Measurements from ENCODE around the gene RAB8A.
"Not testable (repeated sequence)": the region's sequence is repeated elsewhere in the genome, so short reads cannot be mapped to it uniquely, and the experiment has no call there.

RAB8A gene

DNA sequence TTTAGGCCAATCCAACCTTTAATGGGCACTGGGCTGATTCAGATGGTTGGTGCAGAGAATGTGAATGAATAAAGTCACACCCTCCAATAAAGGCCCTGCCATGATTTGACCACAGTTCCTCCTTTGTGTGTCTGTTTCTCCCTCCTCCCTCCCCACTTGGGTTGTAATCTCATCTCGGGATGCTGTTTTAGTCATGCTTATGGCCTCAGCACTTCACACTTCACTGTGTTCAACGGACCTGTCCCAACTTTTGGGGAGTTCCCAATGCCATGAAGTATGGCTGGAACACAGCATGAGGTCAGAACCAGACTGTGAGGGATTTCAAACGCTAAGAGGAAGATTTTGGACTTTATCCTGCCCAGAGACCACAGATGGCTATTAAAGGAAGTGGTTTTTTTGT, 5.6 kb upstream of the RAB8A start:
- FAIRE-seq (no peak), DNase-seq (ENCODE audit: insufficient read length, low spot score) (no peak)

DNA sequence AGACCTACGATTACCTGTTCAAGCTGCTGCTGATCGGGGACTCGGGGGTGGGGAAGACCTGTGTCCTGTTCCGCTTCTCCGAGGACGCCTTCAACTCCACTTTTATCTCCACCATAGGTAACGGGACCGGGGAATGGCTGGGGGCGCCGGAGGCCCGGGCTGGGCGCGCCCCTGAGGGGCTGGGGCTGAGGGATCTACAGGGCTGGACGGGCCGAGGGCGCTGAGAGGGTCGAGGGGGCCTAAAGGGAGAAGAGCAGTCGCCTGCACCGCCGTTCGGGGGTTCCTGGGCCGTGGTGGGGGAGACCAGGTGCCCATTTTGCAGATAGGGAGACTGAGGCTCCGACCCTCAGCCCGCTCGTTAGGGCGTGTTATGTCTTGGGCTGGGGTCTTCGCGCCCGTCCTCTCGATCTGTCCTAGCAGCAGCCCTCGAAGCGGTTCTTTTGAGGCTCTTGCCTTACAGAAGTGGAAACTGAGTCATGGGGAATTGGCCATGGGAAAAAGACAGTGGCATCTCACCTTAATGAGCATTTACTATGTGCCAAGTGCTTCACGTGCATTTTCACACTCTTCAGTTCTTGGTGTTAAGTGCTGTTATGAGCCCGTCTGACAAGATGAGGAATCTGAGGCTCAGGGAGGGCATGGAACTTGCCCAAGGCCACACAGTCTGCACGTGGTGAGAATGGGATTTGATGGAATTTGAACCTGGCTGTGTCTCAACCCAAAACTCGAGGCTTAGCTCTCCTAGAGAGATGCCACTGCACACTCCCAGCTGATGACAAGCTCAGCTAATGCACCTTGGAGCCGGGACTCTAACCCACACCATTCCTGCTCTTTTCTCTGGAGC, 442 bp downstream of the RAB8A start:
- DNase-seq (ENCODE audit: insufficient read length, low spot score) (no peak), FAIRE-seq (no peak)

DNA sequence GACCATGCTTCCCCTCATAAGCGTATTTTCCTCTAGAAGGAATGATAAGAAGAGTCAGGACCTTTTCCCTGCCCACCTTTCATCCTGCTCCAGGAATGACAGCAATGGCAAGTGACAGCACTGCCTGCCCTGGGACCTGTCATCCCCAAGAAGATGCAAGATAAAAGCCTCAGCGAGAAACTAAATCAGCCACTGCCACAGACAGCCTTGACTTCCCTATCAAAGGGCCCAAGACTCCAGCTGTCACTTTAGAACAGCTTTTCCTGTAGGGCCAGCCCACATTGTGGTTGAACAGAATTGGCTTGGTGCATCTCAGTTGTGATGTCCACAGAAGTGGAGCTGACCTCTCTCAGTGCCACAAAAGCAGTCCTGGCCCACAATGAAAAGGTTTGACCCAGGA, 1.1 kb downstream of the RAB8A start:
- peak; percentile 57 for FAIRE-seq
- no peak for DNase-seq (ENCODE audit: insufficient read length, low spot score)

DNA sequence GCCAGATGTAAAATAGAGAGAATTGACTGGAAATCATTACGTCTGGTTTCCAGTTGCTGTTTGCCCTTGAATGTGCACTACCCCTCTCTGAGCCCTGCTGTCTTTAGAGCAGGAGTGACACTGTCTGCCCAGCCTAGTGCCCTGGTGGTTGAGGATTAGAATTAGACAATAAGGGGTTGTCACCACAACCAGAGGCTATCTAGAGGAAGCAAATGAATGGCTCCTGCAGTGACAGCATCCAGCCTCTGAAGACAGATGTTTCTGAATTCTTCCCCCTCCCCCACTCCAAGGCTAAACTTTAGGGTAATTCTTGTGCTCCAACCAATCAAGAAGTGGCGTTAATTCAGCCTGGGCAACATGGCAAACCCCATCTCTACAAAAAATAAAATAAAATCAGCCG, 2.0 kb downstream of the RAB8A start:
- no peak for FAIRE-seq
- DNase-seq (ENCODE audit: insufficient read length, low spot score), result no peak

DNA sequence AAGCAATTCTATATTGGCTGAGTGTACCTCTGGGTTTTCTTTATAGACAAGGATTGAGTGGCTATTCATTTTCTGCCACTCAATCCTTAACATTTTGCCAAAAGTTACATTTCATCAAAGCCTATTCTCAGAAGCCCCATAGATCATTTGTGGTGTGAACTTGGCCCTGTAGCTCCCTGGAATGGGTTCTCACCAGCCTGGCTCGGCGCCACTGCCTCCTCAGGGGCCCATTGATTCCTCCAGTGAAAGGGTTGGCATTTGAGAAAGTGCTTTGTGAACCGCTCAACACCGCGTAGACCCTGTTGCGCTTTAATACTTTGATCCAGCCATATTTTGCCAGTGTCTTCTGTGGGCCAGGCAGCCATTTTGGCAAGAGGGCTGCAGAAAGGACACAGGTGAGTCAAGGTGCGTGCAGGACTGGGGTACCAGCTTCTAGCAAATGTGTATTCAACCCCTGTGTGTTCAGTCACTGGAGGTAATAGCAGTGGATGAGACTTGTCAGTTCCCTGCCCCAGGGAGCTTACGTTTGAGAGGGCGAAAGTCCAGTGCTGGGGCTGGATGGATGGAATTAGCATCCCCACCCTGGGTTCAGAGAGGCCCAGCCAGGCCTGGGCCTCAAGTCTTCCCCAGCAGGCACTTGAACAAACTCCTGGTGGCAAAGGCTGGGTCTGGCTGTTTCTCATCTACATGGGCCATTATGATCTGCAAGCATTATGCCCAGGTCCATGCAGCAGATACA, 3.8 kb downstream of the RAB8A start:
- DNase-seq (ENCODE audit: insufficient read length, low spot score), result no peak
- FAIRE-seq, result peak; percentile 11

DNA sequence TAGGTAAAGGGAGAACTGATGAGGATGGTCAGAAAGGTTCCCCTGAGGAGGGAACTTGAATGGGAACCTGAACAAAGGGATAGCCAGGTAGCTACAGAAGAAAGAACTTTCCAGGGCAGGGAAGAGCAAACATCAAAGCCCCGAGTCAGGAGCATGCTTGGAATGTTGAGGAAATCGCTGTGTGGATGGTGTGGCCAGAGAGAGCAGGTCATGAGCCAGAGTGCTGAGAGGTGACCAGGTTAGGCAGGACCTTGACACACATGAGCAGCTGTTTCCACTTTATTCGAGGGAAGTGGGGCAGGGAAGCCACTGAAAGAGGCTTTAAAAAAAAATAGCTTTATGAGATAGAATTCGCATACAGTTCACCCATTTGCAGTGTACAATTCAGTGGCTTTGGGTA, 4.4 kb downstream of the RAB8A start:
- no peak for FAIRE-seq

DNA sequence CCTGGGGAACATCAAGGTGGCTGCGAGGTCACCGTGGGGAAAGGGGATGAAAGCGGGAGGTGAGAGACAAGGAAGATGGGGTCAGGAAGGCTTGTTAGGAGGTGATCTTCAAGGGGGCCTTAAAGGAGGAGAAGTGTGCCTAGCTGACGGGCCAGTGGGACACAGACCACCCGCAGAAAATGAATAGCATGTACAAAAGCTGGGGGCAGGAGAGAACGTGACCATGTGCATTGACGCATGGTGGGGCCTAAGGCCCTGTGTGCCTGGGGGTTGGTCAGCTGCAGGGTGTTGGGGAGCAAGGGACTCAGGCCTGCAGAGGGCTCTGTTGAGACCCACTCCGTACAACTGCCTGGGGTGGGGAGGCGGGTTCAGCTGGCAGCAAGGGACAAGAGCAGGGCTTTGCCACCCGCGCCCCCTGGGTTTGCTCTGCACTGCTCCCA, 5.9 kb downstream of the RAB8A start:
- peak; percentile 87 for FAIRE-seq
- no peak for DNase-seq (ENCODE audit: insufficient read length, low spot score)

More for the DNA sequence above, 4.4 kb downstream of the RAB8A start:
- DNase-seq (ENCODE audit: insufficient read length, low spot score), result no peak

DNA sequence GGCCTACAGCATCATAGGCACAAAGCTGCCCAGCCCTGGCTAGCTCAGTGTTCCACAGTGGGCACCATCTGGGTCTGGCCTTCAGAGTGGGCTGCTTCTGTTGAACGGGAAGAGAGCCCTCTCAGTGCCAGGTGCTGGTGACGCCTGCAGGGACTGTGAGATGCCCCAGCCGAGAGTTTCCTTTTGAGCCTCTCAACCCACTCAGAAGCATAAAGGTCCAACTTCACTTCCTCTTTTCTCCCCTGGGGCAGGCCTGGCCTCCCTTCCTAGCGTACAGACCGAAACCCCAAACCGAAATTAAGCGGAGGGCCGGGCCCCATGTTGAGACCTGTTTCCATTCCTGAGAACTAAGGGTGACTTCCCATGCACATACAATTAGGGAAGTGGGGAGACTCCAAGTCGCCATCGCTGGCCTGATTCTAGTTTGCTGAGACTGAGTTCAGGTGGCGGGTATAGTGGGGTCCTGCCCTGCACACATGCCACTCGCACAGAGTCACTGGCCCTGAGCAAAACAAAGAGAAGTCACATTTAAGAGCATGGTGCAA, 6.9 kb downstream of the RAB8A start:
- DNase-seq (ENCODE audit: insufficient read length, low spot score), result peak; percentile 80
- FAIRE-seq, result peak; percentile 95

DNA sequence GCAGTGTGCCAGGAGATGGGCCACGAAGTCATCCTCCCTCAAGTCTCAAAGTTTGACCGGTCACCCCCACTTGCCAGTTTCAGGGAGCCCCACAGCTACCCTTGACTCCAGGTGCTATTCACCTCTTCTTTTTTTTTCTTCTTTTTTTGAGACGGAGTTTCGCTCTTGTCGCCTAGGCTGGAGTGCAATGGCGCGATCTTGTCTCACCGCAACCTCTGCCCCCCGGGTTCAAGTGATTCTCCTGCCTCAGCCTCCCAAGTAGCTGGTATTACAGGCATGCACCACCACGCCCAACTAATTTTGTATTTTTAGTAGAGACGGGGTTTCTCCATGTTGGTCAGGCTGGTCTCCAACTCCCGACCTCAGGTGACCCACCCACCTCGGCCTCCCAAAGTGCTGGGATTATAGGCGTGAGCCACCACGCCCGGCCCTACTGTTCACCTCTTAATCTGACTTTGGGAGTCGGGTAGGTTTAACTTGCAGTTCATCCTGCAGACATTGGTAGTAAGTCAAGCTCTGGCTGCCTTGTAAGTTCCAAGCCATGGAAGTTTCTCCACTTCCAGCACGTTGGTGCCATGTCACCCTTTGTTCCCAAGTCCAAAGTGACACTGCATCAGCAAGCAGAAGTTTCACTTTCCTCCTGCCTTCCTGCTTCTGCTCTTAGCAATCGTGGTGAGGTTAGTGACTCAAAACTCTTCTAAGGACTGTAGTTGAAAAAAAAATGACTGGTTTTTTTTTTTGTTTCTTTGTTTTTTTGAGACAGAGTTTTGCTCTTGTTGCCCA, 7.6 kb downstream of the RAB8A start:
- not testable (repeated sequence) for DNase-seq (ENCODE audit: insufficient read length, low spot score)
- peak; percentile 93 for FAIRE-seq

DNA sequence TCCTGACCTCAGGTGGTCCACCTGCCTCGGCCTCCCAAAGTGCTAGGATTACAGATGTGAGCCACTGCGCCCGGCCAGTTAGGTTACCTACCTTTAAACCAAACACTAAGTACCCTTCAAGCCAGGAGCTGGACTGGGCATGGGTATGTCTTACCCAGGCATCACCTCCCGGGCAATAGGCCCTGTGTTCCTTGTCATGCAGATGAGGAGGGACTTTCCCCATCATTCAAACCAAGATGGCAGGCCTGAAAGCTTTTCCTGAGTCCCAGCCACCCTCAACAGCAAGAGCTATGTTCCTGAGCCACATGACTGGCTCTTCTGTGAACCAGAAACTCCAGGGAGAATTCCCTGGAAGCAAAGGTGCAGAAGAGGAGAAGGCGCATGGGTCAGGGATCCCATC, 9.5 kb downstream of the RAB8A start:
- DNase-seq (ENCODE audit: insufficient read length, low spot score) (no peak), FAIRE-seq (no peak)

DNA sequence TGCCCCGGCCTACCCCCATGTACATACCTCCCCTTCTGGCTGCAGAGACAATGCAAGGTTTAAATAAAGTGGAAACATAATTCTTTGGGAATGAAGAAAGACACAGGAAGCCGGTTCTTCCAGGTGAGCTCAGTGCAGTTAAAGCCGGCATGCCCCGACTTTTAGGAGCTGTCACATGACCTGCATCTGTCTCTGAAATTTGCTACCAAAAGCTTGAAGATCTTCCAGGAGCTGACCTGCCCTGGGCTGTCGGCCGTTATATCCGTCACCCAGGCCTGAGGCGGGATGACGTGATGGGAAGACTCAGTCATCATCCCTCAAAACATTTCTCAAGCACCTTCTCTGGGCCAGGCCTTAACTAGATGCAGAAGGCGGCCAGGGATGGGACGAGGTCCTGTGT, 10.3 kb downstream of the RAB8A start:
- DNase-seq (ENCODE audit: insufficient read length, low spot score), result no peak
- FAIRE-seq, result no peak

DNA sequence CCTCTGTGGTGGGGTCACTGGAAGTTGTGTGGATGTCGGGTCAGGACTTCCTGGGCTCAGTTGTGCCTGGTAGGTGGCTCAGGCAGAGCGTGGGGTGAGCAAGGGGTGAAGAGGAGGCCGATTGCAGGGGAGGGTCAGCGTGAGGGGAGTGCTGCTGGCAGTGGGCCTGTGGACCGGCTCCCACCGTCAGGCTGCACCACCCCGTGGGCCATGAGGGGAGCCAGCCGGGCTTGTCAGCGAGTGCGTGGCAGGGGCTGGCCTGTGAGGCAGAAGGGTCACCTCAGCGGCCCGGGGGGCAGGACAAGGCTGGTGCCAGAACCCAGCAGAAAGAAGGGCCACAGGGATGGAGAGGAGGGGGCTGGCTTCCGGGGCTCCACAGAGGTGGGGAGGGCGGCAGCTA, 13.3 kb downstream of the RAB8A start:
- DNase-seq (ENCODE audit: insufficient read length, low spot score) (no peak), FAIRE-seq (no peak)

DNA sequence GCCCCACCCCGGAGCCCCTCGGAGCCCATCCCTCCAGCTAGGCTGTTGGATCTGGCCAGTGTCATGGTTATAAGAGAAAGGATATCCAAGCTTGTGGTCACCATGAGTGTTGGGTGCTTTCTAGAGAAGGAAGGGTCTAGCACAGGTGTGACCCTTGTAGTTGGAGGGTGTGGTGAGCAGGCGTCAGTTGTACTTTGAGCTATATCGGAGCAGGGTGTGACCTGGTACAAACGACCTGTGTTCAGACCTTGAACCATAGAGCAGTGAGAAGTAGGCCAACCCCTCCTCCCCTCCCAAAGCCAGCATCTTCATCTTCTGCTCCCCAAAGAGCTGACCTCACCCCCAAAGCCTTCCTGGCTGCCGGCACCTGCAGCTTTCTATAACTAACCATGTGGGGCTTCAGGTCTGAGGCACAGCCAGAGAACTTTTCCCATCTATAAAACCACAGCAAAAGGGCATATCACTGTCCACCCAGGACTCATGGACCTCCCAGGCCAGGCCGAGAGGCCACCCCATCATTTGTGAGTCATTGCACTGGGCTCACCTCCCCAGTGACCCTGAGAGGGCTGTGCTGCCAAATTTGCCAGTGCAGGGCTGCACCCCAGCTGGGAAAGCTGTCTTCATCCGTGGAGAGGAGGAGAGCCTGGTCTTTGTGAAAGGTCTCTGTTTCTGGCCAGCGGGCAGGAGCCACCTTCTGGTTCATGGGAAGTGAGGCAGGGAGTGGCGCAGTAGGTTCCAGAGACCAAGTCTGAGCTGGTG, 14.2 kb downstream of the RAB8A start:
- DNase-seq (ENCODE audit: insufficient read length, low spot score) (no peak), FAIRE-seq (no peak)

DNA sequence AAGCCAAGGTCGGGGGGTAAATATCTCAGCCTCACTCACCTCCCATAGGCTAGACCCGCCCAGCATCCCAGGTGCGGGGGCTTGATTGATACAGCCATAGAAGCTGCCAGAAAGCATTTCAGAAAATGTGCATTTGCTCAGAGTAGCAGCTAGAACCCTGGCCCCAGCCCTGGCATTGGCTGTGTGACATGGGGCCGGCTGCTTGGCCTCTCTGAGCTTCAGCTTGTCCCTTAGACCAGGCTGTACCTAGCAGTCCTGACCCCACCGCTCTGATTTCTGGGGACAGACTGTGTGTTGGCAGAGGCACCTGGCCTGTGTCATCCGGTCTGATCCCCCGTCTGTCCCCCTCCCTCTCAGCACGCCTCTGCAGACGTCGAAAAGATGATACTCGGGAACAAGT, 15.4 kb downstream of the RAB8A start:
- FAIRE-seq, result no peak
- no peak for DNase-seq (ENCODE audit: insufficient read length, low spot score)

DNA sequence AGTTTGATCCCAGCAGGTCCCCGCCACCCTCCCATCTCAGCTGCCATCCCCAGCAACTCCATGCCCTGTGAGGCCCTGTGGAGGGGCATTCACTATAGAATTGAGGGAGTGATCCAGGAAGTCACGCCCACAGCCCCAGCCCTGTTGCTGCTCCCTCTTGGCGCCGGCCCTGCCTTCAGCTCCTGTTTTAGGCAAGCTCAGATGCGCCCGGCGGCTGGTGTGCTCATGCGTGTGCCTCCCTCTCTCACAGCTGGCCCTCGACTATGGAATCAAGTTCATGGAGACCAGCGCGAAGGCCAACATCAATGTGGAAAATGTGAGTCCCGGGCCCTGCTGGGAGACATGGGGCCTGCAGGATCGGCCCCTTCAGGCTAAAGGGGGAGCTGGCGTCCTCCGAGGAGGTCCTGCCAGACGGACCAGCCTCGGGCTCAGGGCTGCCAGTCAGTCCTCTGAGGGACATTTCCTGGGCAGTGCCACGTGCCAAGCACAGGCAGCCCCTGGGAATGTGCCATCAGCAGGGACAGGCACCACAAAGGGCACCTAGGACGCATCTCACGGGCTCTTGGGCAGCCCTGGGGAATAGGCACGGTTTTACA, 16.2 kb downstream of the RAB8A start:
- no peak for FAIRE-seq
- DNase-seq (ENCODE audit: insufficient read length, low spot score), result no peak

DNA sequence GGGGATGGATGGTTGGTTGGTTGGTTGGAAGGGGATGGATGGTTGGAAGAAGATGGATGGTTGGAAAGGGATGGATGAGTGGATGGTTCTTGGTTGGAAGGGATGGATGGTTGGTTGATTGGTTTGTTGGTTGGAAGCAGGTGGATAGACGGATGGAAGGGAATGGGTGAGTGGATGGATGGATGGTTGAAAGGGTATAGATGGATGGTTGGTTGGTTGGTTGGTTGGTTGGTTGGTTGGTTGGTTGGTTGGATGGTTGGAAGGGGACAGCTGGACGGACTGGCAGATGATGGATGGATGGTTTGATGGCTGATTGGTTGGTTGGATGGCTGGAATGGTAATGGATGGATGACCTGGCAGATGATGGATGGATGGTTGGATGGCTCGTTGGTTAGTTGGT, 20.0 kb downstream of the RAB8A start:
- FAIRE-seq (no peak), DNase-seq (ENCODE audit: insufficient read length, low spot score) (no peak)

DNA sequence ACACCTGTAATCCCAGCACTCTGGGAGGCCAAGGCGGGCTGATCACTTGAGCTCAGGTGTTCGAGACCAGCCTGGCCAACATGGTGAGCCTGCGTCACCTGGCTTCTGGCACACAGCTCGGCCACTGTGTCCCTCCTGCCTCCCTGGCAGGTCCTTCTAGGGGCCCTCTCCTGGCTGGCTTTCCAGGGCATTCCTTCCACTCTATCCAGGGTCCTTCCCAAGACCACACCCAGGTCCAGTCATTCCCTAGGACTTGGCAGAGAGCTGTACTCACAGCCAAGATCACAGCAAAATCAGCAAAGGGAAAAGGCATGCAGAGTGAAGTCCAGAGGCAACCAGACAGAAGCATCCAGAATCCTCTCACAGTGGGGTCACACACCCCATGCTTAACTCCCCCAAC, 22.1 kb downstream of the RAB8A start:
- DNase-seq (ENCODE audit: insufficient read length, low spot score) (no peak), FAIRE-seq (no peak)

DNA sequence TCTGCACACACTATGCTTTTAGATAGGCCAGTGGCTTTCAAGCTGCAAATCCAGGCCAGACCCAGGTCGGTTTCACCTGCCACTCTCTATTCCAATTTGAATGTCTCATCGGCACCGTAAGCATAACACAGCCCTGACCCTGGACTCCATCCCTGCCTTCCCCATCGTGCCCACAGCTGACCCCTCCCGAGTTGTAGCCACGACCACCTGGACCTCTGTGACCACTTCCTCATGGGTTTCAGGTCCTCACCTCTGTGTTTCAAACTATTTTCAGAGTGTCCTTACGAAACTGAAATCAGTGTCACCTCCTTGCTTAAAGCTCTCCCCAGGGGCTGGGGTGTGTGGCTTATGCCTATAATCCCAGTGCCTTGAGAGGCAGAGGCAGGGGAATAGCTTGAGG, 22.8 kb downstream of the RAB8A start:
- peak; percentile 71 for FAIRE-seq

DNA sequence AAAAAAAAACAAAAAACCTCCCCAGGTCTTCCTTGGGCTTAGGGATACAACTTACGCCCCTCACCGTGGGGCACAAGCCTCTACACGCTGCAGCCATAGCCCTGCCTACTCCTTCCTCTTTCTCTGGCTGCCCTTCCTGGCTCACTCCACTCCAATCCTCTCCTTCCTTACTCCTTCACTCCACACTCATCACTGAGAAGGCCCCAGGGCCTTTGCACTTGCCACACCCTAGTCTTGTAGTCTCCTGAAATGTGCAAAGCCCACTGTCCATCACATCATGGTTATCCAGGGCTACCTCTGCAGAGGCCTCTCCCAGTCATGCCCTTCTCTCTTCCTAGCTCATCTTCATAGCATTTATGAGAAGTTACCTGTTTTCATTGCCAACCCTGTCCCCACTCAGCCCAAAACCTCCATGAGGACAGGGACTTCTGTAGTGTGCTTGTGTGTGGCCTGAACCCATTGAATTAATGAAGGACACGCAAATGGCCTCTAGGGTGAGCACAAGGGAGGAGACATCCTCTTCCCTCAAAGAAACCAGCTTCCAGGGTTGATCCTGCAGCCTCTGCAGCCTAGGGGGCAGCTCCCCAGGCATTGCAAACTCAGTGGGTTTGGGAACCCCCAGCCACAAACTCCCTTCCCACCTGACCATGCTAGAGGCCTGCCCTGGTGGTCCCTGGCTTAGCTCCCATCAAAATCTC, 23.9 kb downstream of the RAB8A start:
- DNase-seq (ENCODE audit: insufficient read length, low spot score) (no peak), FAIRE-seq (no peak)

More for the DNA sequence above, 22.8 kb downstream of the RAB8A start:
- DNase-seq (ENCODE audit: insufficient read length, low spot score), result peak; percentile 69
